ENCODE measurements around the gene RAB8B.
"Not testable (repeated sequence)": the region's sequence is repeated elsewhere in the genome, so short reads cannot be mapped to it uniquely, and the experiment has no call there.

The RAB8B gene

GRCh38 chr15:63226966-63227401, 37.6 kb downstream of the RAB8B start:
- Histone ChIP-seq H3K9me3 (ENCODE audit: insufficient read depth, low read depth, low read length) (no peaks in the 10 kb centered on the region), H3K9ac (ENCODE audit: low read depth, low read length) (no peak overlapping the region), H3K27ac (ENCODE audit: low read depth, low read length) (no peak overlapping the region), H3K4me3 (ENCODE audit: low read length) (no peak overlapping the region), H3K27me3 (ENCODE audit: insufficient read depth, low read length) (no peaks in the 10 kb centered on the region), H3K36me3 (ENCODE audit: insufficient read depth, low read length) (no peaks in the 10 kb centered on the region), H3K4me1 (ENCODE audit: insufficient read depth, low read length) (peaks cover 6% of the 10 kb centered on the region; the same call in 1 of the 2 replicates)
- WGBS, result 89% methylated on average over 3 of the region's 3 CpGs

- Histone ChIP-seq H3K27me3 (ENCODE audit: insufficient read depth, low read length) (no peaks in the 10 kb centered on the region), H3K4me3 (ENCODE audit: low read length) (no peak overlapping the region), H3K36me3 (ENCODE audit: insufficient read depth, low read length) (no peaks in the 10 kb centered on the region), H3K9ac (ENCODE audit: low read depth, low read length) (no peak overlapping the region), H3K4me1 (ENCODE audit: insufficient read depth, low read length) (peaks cover 5% of the 10 kb centered on the region; the same call in 1 of the 2 replicates), H3K27ac (ENCODE audit: low read depth, low read length) (no peak overlapping the region), H3K9me3 (ENCODE audit: insufficient read depth, low read depth, low read length) (no peaks in the 10 kb centered on the region)
- 93% methylated on average over 2 of the region's 2 CpGs for WGBS
Observed at GRCh38 chr15:63227689-63228088, 38.3 kb downstream of the RAB8B start.

GRCh38 chr15:63231206-63231605, 41.8 kb downstream of the RAB8B start:
- H3K36me3 ChIP-seq (ENCODE audit: insufficient read depth, low read length), result no peaks in the 10 kb centered on the region
- no peak overlapping the region for H3K9ac ChIP-seq (ENCODE audit: low read depth, low read length)
- H3K4me1 ChIP-seq (ENCODE audit: insufficient read depth, low read length), result peaks cover 9% of the 10 kb centered on the region
- H3K4me3 ChIP-seq (ENCODE audit: low read length), result no peak overlapping the region
- H3K27me3 ChIP-seq (ENCODE audit: insufficient read depth, low read length), result no peaks in the 10 kb centered on the region
- WGBS, result 97% methylated on average over 3 of the region's 3 CpGs
- no peak overlapping the region for H3K27ac ChIP-seq (ENCODE audit: low read depth, low read length)
- H3K9me3 ChIP-seq (ENCODE audit: insufficient read depth, low read depth, low read length), result no peaks in the 10 kb centered on the region

GRCh38 chr15:63231706-63232105, 42.3 kb downstream of the RAB8B start:
- H3K36me3 ChIP-seq (ENCODE audit: insufficient read depth, low read length), result no peaks in the 10 kb centered on the region
- H3K27me3 ChIP-seq (ENCODE audit: insufficient read depth, low read length), result no peaks in the 10 kb centered on the region
- peaks cover 9% of the 10 kb centered on the region for H3K4me1 ChIP-seq (ENCODE audit: insufficient read depth, low read length)
- 100% methylated on average over 1 of the region's 1 CpG for WGBS
- H3K9me3 ChIP-seq (ENCODE audit: insufficient read depth, low read depth, low read length), result no peaks in the 10 kb centered on the region
- H3K9ac ChIP-seq (ENCODE audit: low read depth, low read length), result no peak overlapping the region
- no peak overlapping the region for H3K27ac ChIP-seq (ENCODE audit: low read depth, low read length)
- H3K4me3 ChIP-seq (ENCODE audit: low read length), result no peak overlapping the region

GRCh38 chr15:63232405-63232804, 43.0 kb downstream of the RAB8B start:
- Histone ChIP-seq H3K27ac (ENCODE audit: low read depth, low read length) (no peak overlapping the region), H3K9ac (ENCODE audit: low read depth, low read length) (no peak overlapping the region), H3K4me3 (ENCODE audit: low read length) (no peak overlapping the region), H3K9me3 (ENCODE audit: insufficient read depth, low read depth, low read length) (no peaks in the 10 kb centered on the region), H3K27me3 (ENCODE audit: insufficient read depth, low read length) (no peaks in the 10 kb centered on the region), H3K4me1 (ENCODE audit: insufficient read depth, low read length) (peaks cover 4% of the 10 kb centered on the region; the same call in 1 of the 2 replicates), H3K36me3 (ENCODE audit: insufficient read depth, low read length) (no peaks in the 10 kb centered on the region)
- WGBS, result 92% methylated on average over 4 of the region's 4 CpGs

- 92% methylated on average over 5 of the region's 5 CpGs for WGBS
Observed at GRCh38 chr15:63232943-63233342, 43.5 kb downstream of the RAB8B start.

GRCh38 chr15:63233667-63234423, 44.4 kb downstream of the RAB8B start:
- Histone ChIP-seq H3K9me3 (ENCODE audit: insufficient read depth, low read depth, low read length) (no peaks in the 10 kb centered on the region), H3K27me3 (ENCODE audit: insufficient read depth, low read length) (no peaks in the 10 kb centered on the region), H3K36me3 (ENCODE audit: insufficient read depth, low read length) (no peaks in the 10 kb centered on the region), H3K4me1 (ENCODE audit: insufficient read depth, low read length) (peaks cover 4% of the 10 kb centered on the region; the same call in 1 of the 2 replicates), H3K4me3 (ENCODE audit: low read length) (no peak overlapping the region), H3K27ac (ENCODE audit: low read depth, low read length) (no peak overlapping the region), H3K9ac (ENCODE audit: low read depth, low read length) (no peak overlapping the region)
- WGBS, result 82% methylated on average over 4 of the region's 5 CpGs

More at GRCh38 chr15:63232943-63233342, 43.5 kb downstream of the RAB8B start:
- H3K4me1 ChIP-seq (ENCODE audit: insufficient read depth, low read length), result peaks cover 4% of the 10 kb centered on the region; the same call in 1 of the 2 replicates
- no peaks in the 10 kb centered on the region for H3K9me3 ChIP-seq (ENCODE audit: insufficient read depth, low read depth, low read length)
- no peak overlapping the region for H3K9ac ChIP-seq (ENCODE audit: low read depth, low read length)
- no peaks in the 10 kb centered on the region for H3K27me3 ChIP-seq (ENCODE audit: insufficient read depth, low read length)
- no peak overlapping the region for H3K27ac ChIP-seq (ENCODE audit: low read depth, low read length)
- no peaks in the 10 kb centered on the region for H3K36me3 ChIP-seq (ENCODE audit: insufficient read depth, low read length)
- H3K4me3 ChIP-seq (ENCODE audit: low read length), result no peak overlapping the region

- Histone ChIP-seq H3K9ac (ENCODE audit: low read depth, low read length) (no peak overlapping the region), H3K27ac (ENCODE audit: low read depth, low read length) (no peak overlapping the region), H3K4me3 (ENCODE audit: low read length) (no peak overlapping the region), H3K36me3 (ENCODE audit: insufficient read depth, low read length) (no peaks in the 10 kb centered on the region), H3K9me3 (ENCODE audit: insufficient read depth, low read depth, low read length) (no peaks in the 10 kb centered on the region), H3K4me1 (ENCODE audit: insufficient read depth, low read length) (peaks cover 4% of the 10 kb centered on the region; the same call in 1 of the 2 replicates), H3K27me3 (ENCODE audit: insufficient read depth, low read length) (no peaks in the 10 kb centered on the region)
- WGBS, result 86% methylated on average over 5 of the region's 5 CpGs
Observed at GRCh38 chr15:63234451-63234870, 45.1 kb downstream of the RAB8B start.

GRCh38 chr15:63236272-63236671, 46.9 kb downstream of the RAB8B start:
- no peaks in the 10 kb centered on the region for H3K27me3 ChIP-seq (ENCODE audit: insufficient read depth, low read length)
- H3K36me3 ChIP-seq (ENCODE audit: insufficient read depth, low read length), result no peaks in the 10 kb centered on the region
- no peaks in the 10 kb centered on the region for H3K9me3 ChIP-seq (ENCODE audit: insufficient read depth, low read depth, low read length)
- H3K27ac ChIP-seq (ENCODE audit: low read depth, low read length), result no peak overlapping the region
- no peak overlapping the region for H3K9ac ChIP-seq (ENCODE audit: low read depth, low read length)
- peaks cover 4% of the 10 kb centered on the region; the same call in 1 of the 2 replicates for H3K4me1 ChIP-seq (ENCODE audit: insufficient read depth, low read length)
- H3K4me3 ChIP-seq (ENCODE audit: low read length), result no peak overlapping the region

GRCh38 chr15:63237086-63237485, 47.7 kb downstream of the RAB8B start:
- not testable (repeated sequence) for H3K4me1 ChIP-seq (ENCODE audit: insufficient read depth, low read length); H3K4me3 ChIP-seq (ENCODE audit: low read length); H3K36me3 ChIP-seq (ENCODE audit: insufficient read depth, low read length); H3K27me3 ChIP-seq (ENCODE audit: insufficient read depth, low read length); H3K9me3 ChIP-seq (ENCODE audit: insufficient read depth, low read depth, low read length); H3K27ac ChIP-seq (ENCODE audit: low read depth, low read length); H3K9ac ChIP-seq (ENCODE audit: low read depth, low read length)
- 94% methylated on average over 1 of the region's 1 CpG for WGBS

- H3K9me3 ChIP-seq (ENCODE audit: insufficient read depth, low read depth, low read length), result peaks cover 4% of the 10 kb centered on the region; the same call in 1 of the 2 replicates
- no peaks in the 10 kb centered on the region for H3K27me3 ChIP-seq (ENCODE audit: insufficient read depth, low read length)
- no peak overlapping the region for H3K4me3 ChIP-seq (ENCODE audit: low read length)
- no peak overlapping the region for H3K27ac ChIP-seq (ENCODE audit: low read depth, low read length)
- H3K9ac ChIP-seq (ENCODE audit: low read depth, low read length), result no peak overlapping the region
- peaks cover 4% of the 10 kb centered on the region; the same call in 1 of the 2 replicates for H3K4me1 ChIP-seq (ENCODE audit: insufficient read depth, low read length)
- H3K36me3 ChIP-seq (ENCODE audit: insufficient read depth, low read length), result no peaks in the 10 kb centered on the region
Observed at GRCh38 chr15:63238171-63238570, 48.8 kb downstream of the RAB8B start.
